KBM-7 (cell line): ENCODE results near the gene SOWAHB.
A peak's percentile ranks its signal among the peaks of the same experiment; 100 is the strongest.
"Not testable (repeated sequence)": the region's sequence is repeated elsewhere in the genome, so short reads cannot be mapped to it uniquely, and the experiment has no call there.

Experiments used
- DNase-seq: peaks from one replicate; pipeline ENCODE4 v3.0.0-alpha.2; 2015
- in situ Hi-C: fragments of 300-500 bp; cut with MboI; formaldehyde crosslinking; loops from 2 replicates; pipeline ENCODE4 v1.14.3; 2020; ENCODE audit warnings: low sequenced_read_pairs, low pct_unique_long_range_greater_than_20kb, mixed read lengths

Gene SOWAHB

DNA sequence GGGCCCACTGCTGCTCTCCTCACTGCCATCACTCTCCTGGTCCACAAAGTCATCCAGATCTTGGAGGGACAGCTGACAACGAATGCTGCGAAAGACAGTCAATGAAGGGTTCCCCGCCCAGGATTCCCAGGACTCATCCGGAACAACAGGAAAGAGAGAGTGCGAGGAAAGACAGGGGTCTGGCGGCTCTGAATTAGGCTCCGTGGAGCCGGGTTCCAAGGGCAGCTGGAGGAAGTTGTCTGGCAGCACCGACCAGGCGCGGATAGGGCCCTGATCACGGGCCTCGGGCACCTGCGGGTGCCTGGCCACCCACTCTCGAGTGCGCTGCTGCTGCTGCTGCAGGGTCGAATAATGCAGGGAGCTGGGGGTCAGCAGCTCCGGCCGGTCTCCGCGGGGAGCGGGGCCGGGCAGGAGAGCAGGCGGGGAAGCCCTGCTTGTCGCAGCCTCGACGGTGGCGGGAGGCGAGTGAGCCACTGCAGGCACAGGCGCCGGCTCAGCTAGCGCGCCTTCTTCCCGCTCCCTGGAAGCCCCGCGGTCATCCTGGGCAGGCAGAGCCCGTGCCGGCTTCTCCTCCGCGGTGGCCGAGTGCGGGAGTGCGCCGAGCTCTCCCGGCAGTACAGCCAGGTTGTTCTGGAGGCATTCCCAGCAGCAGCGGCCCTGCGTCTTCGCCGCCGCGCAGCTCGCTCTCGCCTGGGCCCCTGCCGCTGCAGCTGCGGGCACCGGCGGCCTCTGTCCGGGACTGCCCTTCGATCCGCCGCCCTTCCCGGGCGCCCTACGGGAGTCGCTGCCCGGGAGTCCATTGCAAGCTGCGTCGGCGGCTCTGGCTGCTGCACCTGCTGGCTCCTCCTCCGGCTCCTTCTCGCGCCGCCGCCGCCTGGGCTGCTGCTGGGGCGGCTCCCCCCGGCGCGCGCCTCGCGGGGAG, 1.1 kb downstream of the SOWAHB start:
- in situ Hi-C loops = no loop called here
- DNase-seq = peak; percentile 12

DNA sequence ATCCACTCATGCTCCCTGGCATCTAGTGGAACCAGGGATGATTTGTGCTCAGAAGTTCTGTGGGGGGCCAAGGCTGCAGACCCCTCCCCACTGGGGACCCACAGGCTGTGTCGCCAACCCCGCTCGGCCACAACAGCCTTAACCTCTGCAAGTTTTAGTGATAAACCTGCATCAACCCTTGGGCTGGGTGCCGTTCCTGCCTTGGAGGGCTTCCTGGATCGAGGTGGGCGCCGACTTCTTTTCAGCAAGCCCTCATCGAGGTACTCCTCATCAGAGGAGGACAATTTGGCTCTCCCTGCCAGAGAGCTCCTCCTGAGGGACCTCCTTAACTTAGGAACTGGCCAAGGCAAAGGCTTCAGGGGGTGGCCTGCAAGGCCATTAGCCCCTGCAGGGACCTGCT, 1.9 kb downstream of the SOWAHB start:
- in situ Hi-C loops = no loop called here
- no peak for DNase-seq

DNA sequence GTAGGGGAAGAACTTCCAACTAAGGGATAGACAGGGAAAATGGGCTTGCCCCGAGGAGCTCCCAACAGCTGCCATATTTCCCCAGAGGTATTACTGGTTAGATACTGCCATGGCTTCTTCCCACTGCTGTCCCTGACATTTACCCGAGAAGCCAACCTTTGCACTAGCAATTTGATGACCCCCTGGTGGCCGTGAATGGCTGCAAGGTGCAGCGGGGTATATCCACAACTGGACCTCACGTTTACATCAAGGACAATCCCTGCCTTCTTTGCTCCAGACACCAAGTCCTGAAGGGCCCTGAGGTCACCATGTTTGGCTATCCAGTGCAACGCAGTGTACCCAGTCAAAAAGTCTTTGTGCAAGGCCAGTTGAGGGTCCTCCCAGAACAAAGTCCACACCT, 2.3 kb downstream of the SOWAHB start:
- DNase-seq = no peak

DNA sequence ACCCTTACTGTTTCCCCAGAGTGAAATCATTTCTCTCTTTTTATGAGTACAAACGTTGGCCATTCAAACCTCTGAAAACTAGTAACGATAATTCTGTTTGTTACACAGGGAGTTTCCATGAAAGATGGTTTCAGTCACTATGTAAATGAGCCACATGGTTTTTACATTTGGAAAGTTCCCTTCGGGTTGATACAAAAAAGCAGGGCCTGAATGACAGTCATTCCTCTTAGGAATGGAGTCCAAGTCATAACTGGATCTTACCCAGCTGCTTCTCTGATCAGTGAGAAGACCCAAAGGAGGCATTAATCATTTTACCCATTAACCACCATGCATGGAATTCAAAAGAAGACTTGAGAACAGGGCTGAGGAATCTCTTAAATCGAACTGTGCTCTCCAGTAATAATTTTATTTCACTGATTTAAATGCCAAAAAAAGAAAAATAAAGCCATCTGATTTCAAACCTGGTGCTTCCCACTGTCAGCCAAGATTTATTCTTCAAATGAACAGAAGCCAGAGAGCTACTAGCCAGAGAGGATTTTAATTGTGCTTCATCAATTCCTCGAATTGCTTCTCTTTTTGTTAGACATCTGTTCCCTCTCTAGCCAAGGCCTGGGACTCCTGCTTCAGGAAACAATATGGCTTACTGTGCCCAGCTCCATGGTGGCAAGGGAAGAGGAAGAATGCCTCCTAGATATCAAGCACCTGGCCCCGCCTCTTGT, 3.2 kb downstream of the SOWAHB start:
- in situ Hi-C loops = no loop called here
- no peak for DNase-seq

More for the DNA sequence above, 2.3 kb downstream of the SOWAHB start:
- in situ Hi-C loops = no loop called here

DNA sequence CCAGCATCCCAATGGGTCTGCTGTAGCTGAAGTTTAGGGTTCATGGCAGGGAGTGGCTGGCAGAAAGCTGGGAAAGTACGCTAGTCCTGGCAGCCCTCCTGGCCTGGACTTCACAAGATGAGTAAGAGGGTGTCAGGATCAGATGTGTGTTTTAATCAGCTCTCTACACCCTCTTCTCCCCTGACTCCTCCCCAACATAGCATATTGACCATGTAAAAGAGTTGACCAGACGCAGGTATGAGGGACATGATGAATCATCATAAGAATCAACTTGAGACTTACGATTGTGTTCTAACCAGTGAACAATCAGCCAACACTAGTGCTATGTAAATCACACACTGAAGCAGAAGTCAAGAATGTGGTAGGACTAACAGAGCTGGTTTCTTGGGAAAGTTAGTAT, 5.3 kb downstream of the SOWAHB start:
- no peak for DNase-seq
- in situ Hi-C loops = no loop called here

DNA sequence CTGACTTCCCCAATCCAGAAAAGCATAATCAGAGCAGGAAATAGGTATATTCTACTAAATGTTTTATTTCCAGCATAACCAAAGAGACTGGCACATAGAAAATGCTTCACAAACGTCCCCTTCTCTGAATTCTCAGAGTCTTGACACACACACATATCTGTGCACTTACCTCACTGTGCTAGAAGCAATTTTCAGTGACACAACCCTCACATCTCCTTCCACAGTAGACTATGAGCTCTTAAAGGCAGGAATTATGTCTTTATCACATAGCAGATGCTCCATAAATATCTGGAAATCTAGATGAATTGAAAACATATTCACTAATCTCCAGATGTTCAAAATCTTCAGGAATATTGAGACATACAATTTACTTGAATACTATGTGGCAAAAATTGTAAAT, 5.9 kb downstream of the SOWAHB start:
- in situ Hi-C loops = no loop called here
- no peak for DNase-seq

DNA sequence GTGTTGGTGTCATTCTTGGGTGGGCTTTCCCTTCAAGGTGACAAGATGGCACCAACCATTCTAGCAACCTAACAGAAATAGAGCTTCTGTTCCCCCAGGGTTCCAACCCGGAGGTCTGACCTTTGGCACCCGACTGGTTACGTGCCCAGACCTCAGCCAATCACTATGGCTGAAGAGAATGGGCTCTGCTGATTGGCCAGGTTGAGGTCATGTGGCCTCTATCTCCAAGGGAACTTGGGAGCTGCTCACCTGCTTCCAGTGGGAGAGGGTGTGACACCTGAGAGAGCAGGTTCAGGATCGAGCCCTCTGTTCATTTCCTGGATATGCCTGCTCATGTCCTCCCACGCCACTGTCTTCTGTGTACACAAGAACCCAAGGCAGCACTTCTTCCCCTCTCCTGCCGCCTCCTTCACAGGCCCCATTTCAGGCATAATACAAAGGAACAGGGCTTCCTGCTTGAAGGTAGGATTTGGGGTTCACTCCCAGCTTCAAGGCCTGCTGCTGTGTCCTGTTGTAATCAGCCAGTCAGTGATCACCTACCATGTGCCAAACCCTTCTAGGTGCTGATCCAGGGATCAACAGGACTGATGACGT, 11.0 kb downstream of the SOWAHB start:
- DNase-seq = no peak
- in situ Hi-C loops = no loop called here

DNA sequence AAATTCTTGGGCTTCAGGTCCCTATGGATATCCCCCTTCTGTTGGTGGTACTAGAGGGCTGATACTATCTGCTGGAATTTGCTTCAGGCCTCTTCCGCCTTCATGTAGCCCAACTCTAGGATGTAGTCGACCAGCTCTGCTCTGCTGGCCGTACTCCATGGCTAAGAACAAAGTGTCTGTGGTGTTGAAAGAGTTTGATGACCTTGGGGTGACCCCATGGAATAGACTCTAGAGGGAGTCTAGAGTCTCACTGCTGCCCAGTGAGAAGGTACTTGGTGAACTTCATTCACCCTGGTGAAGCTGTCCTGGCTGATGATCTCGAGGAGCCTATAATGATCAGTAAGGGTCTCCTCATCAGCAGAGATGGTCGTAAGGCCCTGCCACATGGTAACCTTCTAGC, 11.7 kb downstream of the SOWAHB start:
- DNase-seq = no peak
- in situ Hi-C loops = no loop called here

DNA sequence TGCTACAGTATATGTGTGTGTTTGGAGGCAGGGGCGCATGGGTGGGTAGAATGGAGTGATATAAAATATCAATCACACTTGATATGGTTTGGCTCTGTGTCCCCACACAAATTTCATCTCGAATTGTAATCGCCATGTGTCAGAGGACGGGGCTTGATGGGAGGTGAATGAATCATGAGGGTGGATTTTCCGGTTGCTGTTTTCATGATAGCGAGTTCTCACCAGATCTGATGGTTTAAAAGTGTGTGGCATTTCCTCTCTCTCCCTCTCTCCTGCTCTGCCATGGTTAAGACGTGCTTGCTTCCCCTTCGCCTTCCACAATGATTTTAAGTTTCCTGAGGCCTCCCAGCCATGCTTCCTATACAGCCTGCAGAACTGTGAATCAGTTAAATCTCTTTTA, 14.8 kb downstream of the SOWAHB start:
- DNase-seq = no peak
- in situ Hi-C loops = no loop called here

DNA sequence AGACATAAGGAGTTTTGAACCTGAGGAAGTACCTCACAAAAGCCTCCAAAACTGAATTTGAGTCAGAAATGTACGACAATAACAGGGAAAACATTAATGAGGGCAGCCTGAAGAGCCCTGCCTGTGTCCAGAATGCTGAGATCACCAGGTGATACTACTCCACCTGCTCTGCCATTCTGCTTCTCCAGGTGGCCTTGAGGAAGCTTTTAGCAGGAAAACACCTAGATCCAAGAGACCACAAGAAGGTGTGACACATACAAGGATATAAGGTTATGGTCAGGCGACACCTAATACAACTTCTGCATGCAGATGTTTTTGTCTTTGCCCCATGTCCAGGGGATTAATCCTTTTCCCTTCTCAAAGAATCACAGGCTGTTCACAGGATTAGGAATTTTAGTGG, 15.3 kb downstream of the SOWAHB start:
- DNase-seq = no peak
- in situ Hi-C loops = no loop called here

DNA sequence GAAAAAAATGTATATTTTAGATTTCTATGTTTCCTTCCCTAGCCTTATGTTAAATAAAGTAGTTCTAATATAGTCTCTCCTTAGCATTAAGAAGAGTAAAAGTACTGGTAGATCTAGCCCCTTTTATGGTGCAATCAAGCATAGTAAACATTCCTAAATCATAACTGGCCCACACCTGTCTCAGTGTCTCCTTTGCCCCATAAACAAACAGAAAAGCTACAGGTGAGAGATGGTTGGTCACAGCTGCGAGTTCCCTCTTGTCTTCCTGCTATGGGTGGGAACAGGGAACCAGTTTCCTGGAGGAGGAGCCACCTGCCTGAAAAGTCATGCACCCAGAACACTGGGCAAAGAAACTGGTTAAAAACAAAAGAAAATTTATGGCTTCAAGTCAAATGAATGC, 16.6 kb downstream of the SOWAHB start:
- DNase-seq = no peak
- in situ Hi-C loops = no loop called here

DNA sequence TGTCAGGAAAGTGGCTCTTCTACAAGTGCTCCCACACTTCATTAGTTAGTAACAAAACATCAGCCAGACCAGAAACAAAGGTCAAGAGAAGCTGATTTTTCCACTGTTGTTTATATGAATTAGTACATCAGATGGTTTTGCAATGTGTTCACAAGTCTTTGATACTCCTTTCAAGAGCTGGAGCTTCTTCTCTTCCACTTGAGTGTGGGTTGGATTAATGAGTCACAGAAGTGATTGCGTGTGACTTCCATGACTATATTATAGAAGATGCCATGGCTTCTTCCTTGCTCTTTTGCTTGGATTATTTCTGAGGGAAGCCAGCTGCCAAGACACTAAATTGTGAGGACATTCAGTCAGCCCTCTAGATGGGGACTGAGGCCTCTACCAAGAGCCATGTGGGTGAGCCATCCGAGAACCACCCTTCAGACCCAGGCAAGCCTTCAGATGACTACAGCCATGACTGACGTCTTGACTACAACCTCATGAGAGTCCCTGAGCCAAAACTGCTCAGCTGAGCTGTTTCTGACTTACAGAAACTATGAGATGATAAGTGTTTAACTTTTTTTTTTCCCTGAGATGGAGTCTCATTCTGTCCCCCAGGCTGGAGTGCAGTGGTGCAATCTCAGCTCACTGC, 18.1 kb downstream of the SOWAHB start:
- in situ Hi-C loops = no loop called here
- no peak for DNase-seq

DNA sequence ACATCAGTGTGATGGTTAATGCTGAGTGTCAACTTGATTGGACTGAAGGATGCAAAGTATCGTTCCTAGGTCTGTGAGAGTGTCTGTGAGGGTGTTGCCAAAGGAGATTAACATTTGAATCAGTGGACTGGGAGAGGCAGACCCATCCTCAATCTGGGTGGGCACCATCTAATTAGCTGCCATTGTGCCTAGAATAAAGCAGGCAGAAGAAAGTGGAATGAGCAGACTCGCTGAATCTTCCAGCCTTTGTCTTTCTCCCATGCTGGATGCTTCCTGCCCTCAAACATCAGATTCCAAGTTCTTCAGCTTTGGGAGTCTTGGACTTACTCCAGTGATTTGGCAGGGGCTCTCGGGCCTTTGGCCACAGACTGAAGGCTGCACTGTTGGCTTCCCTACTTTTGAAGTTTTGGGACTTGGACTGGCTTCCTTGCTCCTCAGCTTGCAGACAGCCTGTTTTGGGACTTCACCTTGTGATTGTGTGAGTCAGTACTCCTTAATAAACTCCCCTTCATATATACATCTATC, 19.2 kb downstream of the SOWAHB start:
- in situ Hi-C loops = not testable (repeated sequence)

DNA sequence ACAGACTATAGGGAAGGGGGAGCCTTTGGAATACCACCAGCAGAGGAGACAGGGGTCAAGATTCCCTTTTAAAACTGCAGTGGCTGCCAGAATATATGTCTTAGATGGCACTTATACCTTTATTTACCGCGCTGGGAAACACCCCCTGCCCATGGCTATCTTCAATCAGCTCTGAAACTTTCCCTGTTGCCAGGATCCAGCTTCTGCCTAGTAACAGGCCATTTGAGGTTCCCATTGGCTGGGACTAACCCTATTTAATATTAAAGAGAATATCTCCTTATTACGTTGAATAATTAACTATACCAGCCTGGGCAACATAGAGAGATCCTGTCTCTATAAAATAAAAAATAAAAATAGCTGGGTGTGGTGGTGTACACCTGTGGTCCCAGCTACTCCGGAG, 23.8 kb downstream of the SOWAHB start:
- no peak for DNase-seq
- in situ Hi-C loops = no loop called here

More for the DNA sequence above, 19.2 kb downstream of the SOWAHB start:
- DNase-seq = not testable (repeated sequence)

DNA sequence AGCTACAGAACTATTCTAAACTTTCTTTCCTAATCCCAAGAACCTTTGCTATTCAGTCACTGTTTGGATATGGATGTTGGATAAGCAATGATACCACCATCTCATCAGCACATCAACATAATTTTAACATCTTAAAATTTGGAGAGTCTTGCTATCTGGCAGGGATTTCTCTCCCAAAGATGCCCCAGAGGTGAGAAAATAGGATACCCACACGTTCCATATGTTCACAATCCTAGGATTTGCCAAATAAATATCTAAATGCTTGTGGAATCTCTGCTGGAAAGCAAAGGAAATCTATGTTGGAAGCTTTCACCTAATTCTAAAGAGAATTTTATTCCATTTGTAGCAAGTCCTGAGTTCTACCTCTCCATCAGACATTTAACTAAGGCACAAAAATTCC, 24.4 kb downstream of the SOWAHB start:
- in situ Hi-C loops = no loop called here
- DNase-seq = no peak

DNA sequence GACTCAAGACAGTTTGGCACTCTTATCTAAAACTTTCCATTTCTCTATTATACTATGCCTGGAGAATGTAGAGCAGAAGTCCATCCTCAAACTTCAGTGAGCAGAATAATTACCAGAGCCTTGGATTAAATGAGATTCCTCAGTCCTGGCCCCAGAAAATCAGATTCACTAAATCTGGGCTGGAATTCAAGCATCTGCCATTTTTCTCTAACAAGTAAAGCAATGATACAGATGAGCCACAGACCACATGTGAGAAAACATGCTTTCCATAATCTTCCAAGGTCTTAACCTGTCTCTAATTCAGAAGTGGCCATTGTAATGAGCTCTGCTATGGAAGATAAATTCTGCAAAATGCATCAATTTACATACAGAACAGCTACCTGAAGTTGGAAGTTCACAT, 25.4 kb downstream of the SOWAHB start:
- in situ Hi-C loops = no loop called here

DNA sequence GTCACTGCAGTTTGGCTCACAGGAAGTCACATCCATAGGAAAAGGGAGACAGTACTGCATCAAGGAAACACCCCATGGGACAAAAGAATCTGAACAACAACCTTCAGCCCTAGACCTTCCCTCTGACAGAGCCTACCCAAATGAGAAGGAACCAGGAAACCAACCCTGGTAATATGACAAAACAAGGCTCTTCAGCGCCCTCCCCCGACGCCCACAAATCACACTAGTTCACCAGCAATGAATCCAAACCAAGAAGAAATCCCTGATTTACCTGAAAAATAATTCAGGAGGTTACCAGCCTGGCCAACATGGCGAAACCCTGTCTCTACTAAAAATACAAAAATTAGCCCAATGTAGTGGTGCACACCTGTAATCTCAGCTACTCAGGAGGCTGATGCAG, 29.2 kb downstream of the SOWAHB start:
- DNase-seq, in situ Hi-C loops: not testable (repeated sequence)

More for the DNA sequence above, 25.4 kb downstream of the SOWAHB start:
- DNase-seq = no peak

DNA sequence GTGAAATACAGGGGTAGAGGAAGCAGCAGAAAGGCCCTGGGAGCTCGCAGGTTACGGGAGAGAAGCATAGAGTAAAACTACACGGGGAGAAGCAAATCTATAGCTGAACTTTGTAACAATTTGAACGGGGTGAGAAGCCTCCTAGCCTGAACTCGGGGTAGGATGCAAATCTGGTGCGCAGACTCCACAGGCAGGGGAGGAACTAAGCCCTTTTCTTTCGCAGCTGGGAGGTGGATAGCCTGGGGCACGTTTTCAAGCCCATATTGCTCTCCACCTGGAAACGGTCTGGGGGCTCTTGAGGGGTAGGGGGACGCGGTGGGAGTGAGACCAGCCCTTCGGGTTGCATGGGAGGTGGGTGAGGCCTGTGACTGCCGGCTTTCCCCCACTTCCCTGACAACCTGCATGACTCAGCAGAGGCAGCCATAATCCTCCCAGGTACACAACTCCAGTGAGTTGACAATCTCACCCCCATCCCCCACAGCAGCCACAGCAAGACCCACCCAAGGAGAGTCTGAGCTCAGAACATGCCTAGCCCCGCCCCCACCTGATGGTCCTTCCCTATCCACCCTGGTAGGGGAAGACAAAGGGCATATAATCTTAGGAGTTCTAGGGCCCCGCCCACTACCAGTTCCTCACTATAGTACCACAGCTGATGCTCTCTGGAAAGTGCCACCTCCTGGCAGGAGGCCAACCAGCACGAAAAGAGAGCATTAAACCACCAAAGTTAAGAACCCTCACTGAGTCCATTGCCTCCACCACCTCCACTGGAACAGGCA, 29.9 kb downstream of the SOWAHB start:
- no peak for DNase-seq
- in situ Hi-C loops = no loop called here

DNA sequence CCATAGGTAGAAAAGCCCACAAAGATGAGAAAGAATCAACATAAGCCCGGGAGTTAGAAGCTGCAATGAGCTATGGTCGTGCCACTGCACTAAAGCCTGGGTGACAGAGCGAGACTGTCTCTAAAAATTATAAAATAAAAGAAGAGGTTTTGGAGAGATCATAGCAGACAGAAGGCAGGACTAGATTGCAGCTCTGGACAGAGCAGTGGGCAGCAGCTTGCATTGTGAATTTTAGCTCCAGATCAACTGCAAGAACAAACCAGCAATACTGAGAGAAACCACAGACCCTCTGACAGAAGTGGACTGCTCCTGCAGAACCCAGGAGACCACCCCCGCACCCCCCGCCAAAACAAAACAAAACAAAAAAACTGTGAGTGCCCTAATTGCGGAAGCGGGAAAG, 30.6 kb downstream of the SOWAHB start:
- no peak for DNase-seq
- in situ Hi-C loops = no loop called here
